Measurements from ENCODE around the gene AIF1L.

AIF1L gene

DNA sequence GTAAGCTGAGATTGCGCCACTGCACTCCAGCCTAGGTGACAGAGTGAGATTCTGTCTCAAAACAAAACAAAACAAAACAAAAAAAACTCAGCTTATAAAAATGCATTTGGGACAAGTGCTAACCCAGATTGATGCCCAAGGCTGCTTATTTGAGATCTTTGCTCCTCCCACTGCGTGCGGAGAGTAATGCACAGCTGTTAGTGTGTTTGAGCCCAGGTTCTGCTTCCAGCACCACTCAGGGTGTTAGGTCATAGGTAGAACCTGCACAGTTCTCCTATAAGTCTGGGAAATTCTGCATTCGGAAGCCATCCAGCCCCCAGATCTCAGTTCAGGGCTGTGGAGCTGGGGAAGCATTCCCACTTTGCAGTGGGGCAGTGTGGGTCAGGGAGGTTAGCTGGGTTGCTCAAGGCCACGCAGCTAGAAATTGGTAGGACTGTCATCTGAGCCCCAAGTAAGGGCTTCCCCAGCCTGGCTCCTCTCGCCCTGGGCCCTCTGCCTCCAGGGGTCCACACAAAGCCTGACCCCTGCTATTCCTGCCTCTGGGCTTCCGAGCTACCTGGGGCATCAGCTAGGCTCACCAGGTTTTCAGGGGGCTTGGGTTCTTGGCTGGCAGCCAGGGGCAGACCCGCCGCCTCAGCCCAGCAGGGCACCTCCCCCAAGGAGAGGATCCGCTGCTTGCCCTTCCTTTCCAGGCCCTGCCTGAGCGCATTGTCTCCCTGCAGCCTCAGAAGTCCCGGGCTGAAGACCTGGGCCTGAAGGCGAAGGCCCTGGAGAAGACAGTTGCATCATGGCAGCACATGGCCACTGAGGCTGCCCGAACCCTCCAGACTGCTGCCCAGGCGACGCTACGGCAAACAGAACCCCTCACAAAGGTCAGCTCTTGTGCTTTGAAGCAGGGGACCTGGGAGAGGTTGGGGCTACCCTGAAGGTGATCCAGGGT, 17.6 kb upstream of the AIF1L start:
- DNase-seq: no peak

DNA sequence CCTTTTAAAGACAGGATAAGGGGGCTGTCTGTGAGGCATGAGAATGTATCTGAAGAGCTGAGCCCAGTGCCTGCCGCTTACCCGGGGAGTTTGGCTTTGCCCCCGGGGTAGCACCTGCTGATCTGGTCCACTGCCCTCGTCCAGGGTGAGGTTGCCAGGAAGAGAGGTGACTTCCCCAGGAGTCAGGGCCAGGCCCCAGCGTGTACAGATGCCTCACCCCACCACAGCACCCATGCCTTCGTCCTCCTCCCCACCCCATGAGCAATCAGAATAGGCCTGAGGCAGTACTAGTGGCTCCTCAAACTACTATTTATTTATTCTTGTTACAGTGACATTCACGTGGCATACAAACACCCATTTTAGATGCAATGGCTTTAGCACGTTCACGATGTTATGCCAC, 15.7 kb upstream of the AIF1L start:
- no peak for DNase-seq

DNA sequence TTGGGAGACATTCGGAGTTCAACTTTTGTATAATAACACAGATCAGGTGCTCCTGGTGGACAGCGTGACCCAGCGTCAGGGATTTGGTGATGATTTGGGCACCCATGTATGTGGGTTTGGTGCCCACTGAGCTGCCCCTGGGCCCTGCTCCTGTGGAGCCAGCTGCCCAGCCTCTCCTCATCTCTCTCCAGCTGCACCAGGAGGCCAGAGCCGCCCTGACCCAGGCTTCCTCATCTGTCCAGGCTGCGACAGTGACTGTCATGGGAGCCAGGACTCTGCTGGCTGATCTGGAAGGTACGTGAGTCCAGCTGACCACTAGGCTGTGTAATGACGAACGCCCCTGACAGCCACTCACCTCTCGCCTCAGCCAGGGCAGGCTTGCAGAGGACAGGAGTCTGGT, 14.5 kb upstream of the AIF1L start:
- DNase-seq: no peak

DNA sequence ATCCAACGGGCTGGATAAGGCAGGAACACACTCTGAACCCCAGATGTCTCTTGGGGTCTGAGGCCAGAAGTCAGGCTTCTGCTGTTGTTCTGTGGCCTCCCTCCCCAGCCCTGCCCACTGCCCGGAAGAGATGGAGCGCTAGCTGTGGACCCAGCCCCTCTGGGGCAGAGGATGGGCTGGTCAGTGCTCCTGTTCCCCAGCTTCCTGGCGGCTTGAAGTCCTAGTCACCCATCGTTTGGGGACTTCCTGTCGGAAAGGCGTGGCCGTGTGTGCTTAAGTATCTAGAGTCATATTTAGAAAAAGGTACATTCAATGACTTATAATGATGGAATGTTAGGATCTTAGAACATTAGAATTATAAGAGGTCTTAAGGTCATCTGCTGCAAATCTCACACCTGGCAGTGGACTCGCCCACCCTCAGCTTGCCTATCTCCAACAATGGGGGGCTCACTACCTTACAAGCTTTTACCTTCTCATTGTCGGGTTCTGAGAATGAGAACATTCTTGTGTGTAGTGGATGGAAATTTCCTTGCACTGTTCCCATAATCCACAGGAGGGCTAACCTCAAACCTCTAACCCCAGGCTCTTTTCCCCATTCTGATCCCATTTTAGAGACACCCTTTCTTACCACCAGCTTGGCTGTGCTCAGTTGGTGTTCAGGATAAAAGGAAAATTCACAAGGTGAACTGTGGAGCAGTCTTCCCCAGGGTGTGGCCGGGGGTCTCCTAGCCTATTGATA, 13.4 kb upstream of the AIF1L start:
- DNase-seq: no peak

DNA sequence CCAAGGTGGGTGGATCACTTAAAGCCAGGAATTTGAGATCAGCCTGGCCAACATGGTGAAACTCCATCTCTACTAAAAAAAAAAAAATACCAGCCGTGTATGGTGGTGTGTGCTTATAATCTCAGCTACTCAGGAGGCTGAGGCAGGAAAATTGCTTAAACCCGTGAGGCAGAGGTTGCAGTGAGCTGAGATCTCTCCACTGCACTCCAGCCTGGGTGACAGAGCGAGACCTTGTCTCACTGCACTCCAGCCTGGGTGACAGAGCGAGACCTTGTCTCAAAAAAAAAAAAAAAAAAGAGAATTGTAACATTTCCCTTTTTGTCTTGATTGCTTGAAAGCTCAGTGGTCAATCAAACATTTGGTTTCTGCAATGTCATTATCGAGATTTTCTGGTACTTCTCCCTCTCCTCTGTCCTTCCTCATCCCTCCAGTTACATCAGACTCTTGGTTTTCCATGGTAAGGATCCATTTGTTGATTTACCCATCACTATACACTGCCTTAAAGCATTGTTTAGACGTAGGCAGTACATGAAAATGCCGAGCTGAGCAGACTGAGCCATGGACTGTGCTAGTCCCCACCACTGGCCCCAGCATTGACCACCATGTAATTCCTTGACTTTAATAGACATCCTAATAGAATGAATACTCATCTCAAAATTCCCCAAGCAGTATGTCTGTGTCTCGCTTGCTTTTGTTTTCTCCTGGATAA, 11.5 kb upstream of the AIF1L start:
- DNase-seq: no peak

DNA sequence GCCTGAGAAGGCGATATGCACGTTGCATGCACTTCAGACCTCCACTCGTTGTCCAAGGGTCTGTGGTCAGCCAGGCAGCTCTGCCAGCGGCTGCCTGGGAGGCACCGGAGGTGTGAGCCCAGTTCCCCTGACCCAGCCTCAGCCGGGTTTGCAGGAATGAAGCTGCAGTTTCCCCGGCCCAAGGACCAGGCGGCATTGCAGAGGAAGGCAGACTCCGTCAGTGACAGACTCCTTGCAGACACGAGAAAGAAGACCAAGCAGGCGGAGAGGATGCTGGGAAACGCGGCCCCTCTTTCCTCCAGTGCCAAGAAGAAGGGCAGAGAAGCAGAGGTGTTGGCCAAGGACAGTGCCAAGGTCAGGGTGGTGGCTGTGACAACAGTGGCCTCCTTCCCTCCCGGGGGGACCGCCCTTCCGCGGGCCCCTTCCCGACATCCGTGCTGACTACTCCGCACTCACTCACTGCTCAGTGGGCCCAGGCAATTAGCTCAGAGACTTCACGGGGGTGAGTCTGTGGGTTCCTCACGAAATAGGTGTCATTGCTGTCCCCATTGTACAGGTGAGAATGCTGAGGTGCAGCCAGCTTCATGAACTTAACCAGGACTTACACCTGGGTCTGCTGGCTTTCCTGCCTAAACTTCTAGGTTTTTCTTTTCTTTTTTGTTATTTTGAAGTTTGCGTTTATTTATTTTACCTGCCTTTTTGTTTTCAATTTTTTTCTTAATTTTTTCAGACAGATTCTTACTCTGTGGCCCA, 10.8 kb upstream of the AIF1L start:
- DNase-seq: no peak

DNA sequence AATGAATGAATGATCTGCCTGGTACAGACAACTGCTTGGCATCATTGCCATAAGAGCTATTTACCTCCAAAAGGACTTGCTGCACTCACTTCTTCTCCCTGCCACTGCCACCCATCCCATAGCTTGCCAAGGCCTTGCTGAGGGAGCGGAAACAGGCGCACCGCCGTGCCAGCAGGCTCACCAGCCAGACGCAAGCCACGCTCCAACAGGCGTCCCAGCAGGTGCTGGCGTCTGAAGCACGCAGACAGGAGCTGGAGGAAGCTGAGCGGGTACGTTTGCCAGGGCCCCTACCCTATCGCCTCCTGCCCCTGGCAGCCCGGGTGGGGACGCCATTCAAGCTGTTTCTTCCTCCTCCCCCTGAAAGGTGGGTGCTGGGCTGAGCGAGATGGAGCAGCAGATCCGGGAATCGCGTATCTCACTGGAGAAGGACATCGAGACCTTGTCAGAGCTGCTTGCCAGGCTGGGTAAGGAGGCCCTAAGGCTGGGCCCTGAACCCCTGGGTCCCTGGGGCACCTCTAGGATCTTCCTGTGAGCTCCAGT, 8.9 kb upstream of the AIF1L start:
- no peak for DNase-seq

DNA sequence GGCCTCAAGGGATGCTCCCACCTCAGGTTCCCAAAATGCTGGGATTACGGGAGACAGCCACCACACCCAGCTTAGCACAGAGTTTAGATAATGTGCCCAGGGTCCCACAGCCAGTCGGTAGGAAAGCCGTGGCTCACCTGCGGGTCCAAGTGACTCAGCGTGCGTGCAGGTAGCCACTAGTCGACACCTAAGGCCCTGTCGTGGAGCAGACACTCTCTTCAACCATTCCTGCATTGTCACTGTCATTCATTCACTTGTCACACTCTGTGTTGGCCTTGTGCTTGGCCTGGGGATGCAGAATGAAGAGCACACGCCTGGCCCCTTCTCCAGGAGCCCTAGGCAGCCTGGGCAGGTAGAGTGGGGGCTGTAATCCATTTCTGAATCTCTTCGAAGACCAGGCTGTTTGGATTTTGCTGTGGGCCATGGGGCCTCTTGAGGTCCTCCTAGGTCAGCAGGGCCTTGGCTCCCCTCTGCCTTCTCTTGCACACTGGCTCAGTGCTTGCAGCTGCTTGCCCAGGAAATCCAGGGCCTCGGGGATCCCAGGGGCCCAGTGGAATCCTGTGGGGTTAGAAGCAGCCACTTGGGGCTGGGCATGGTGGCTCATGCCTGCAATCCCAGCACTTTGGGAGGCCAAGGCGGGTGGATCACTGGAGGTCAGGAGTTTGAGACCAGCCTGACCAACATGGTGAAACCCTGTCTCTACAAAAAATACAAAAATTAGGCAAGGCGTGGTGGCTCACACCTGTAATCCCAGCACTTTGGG, 6.1 kb upstream of the AIF1L start:
- DNase-seq: no peak

DNA sequence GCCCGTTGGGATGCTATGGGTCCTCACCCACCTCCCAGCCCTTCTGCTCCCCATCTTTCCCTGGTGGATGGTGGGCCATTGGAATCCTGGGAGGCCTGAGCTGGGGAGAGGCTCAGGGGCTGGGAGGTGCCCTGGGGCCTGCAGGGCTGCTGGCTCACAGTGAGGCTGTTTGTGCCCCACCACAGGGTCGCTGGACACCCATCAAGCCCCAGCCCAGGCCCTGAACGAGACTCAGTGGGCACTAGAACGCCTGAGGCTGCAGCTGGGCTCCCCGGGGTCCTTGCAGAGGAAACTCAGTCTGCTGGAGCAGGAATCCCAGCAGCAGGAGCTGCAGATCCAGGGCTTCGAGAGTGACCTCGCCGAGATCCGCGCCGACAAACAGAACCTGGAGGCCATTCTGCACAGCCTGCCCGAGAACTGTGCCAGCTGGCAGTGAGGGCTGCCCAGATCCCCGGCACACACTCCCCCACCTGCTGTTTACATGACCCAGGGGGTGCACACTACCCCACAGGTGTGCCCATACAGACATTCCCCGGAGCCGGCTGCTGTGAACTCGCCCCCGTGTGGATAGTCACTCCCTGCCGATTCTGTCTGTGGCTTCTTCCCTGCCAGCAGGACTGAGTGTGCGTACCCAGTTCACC, 4.9 kb upstream of the AIF1L start:
- DNase-seq: no peak

DNA sequence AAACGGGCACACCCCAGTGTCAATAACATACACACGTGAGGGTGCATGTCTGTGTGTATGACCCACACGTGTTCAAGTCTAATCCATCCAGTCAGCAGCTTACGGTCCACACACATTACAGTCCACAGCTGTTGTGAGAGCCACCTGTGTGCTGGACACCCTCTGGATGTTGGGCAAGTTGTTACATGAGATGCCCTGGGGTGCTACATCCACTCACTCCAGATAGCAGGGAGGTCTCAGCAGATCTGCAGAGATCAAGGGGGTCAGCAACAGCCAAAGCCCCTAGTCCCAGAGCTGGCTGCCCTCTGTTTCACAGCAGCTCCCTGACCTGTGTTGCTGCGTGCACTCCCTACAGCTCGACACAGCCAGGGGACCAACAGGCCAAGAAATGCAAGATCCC, 4.3 kb upstream of the AIF1L start:
- DNase-seq: no peak

DNA sequence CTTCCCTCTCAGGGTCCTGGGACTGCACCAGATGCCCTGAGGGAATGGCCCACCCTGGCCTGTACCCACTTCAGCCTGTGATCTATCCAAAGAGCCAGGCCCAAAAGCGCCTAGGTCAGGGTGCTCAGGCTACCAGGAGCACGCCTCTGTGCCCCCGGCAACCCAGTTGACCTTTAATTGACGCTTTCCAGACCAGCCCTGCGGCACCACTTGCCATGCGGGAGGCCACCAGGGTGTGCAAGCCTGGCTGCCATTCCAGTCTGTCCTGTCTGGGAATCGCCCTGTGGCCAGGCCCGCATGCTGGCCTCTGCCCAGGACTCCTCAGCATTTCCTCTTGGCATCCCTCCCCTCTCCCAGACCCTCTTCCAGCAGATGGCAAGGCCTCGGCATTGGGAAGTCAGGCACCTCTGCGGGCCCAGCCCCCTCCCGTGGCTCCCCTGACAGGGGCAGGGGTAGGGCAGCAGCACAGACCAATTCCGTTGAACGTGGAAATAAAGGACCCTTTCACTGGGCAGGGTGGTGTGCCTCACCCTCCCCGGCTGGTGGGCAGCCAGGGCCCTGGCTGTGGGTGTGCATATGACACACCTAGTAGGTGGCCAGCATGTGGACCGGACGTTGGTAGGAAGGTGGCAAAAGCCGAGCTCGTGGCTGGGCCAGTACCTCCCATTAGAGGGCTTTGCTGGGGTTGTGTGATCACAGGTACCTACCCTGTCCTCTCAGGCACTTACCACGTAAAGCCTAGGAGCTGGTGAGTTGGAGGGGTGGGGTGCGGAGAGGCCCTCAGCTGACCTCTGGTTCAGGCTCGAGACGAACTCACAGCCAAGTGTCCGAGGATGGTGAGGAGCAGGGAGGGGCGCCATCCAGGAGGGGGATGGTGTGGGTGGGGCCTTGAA, 3.5 kb upstream of the AIF1L start:
- DNase-seq: no peak

DNA sequence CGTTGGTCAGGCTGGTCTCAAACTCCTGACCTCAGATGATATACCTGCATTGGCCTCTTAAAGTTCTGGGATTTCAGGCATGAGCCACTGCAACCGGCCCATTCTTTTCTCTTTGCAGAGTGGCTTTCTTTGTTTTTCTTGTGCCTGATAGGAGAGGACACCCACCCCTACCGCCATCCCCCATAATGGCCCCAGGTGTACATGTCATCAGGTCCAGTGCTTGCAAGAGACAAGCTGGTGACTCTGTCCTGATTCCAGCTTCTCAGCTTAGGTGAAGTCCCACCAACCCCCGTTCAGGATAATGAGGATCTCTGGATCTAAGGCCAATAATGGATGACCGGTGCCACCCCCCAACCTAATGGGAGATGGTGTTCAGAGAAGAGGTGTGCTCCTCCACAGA, 2.3 kb upstream of the AIF1L start:
- no peak for DNase-seq

DNA sequence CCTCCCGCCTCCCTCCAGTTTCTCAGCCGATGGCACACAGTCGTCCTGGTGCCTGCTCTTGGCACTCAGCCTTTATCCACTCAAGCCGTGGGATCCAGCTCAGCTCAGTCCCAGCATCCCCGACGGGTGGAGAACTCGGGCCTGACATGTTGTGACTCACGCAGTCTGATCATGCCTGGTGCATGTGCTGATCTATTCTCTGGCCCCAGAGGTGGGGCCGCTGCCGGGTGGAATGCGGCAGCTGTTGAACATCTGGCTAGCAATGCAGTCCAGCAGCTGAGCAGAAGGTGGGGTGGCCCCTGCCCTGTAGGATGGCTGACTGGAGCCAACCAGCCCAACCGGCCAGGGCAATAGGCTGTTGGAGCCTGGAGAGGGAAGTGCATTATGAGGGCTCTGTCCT, 1.7 kb upstream of the AIF1L start:
- DNase-seq: no peak

DNA sequence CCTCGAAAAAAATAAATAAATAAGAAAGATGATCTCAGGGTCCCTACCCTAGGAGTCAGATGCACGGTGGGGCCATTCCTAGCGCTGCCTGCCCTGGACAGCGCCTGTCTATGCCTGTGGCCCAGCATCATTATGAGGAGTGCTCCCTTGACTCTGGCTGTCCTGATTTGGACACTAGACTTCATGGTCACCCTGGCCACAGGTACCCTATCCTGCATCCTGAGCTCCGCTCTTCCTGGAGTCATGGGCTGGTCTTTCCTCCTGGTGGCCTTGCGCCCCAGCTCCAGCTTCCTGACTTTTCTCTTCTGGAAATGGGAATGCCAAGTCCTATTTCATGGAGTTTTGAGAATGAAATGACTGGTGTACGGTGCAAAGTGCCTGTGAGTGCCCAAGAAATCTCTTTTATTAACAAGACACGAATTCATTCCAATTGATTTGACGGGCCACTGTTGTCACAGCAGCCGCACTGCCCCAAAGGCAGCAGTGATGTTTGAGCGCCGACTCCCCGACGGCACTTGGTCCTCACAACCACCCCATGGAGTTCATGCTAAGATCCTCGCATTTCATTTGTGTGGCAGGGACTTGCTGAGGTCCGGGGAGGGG, 564 bp upstream of the AIF1L start:
- no peak for DNase-seq

DNA sequence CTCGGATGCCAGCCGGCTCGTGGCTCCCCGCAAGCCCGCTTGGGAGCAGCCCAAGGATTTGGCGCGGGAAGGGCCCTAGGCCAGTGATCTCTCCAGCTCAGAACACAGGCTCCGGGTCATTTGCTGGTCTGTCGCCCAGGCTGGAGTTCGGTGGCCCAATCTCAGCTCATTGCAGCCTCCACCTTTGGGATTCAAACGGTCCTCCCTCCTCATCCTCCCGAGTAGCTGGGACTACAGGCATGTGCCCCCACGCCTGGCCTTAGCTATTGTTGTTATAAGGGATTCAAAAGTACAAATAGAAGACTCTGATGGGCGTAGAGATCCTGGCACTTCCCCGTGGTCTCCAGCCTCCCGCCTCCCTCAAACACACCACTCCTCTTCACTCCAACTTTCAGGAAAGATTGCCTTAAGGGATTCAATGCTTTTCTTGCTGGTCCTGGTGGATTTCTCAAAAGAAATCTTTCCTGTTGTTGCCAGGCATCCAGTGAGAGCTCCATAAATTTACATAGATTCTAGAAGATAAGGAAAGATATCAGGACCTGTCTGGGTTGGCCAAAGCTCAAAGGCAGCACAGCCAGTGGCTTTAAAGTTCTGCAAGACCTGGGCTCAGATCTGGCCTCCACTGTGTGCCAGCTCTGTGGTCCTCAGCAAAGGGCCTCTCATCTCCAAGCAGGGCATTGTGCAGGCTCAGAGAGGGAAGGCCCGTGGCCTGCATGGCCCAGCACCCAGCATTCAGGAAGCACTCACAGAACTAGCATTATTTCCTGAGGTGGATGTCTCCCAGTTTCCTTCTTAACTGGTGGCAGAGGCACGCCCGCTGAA, 1.0 kb downstream of the AIF1L start:
- no peak for DNase-seq

DNA sequence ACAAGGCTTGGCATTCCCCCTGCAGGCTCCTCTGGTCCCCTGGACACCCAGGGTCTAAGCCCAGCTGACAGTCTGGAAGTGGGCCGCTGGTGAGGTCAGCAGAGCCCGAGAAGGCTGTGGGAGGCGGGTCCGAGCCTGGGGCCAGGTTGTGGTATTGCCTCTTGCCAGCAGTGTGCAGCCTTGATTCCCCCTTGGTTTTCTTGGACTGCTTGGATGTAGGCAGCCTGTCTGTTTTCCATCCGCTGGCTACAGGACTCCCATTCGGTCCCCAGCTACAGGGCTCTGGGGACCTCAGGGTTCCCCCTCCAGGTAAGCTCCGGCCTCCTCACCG, 1.6 kb downstream of the AIF1L start:
- DNase-seq: no peak

DNA sequence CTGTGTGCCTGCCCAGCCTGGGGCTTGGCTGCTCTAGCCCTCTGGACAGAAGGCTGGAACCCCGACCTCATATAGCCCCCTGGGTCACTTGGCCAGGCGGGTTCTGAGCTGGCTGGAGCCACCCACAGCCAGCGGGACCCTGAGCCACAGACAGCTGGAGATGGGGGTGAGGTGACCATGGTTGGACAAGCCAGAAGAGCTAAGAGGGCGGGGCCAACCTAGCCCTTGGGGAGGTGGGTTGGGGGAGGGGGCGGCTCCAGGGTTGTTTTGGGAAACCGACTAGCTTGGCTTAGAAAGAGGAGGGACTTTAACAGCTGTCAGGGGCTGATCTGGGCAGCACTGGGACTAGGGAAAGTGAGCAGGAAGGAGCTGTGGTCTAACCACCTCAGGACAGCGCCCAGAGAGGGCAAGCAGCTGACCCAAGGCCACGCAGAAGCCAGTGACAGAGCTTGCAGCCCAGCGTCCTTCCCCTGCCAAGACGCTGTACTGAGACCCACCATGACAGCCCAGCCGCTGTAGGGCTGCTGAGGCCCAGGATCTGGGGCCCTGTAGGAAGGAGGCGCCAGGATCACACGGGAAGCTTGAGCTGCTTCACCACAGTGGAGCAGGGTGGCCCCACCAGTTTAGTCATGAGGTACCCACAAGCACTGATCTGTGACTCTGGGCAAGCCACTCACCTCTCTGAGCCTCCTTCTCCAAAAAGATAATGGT, 2.2 kb downstream of the AIF1L start:
- no peak for DNase-seq

DNA sequence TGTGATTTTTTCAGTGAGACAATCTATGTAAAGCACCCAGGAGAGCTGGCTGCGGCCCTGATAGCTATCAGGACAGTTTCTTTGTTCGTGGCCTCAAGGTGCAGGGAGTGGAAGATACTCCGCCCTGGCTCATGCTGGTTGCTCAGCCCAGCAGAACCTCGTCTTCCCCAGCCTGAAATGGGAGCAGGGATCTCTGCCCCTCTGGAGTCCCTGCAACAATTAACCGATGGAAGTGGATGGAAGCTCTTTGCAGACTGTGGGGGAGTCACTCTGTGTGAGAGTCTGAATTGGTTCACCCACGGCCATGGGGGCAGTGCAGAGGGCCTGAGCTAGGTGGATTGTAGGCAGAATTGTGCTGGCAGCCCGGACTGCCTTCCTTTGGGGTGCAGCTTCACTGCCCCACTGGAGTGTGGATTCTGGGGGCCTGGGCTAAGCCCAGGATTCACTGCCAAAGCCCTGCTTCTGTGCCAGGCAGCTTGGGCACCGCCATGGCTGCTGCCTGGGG, 2.8 kb downstream of the AIF1L start:
- no peak for DNase-seq

All from T-helper 9 cell (primary cell).